AG10803 (cell line): ENCODE data around the gene ETV3L.
A peak's percentile ranks its signal among the peaks of the same experiment; 100 is the strongest.

Source experiments
- DNase-seq: peaks from one replicate; pipeline ENCODE4 v3.0.0; 2010; ENCODE audit warnings: low read depth
- H3K4me3 ChIP-seq: 2 replicates; pipeline ENCODE4 v1.5.1; 2011; ENCODE audit warnings: mild to moderate bottlenecking, low read length, control low read depth
- CTCF ChIP-seq: conservative IDR thresholded peaks from 2 replicates; pipeline ENCODE4 v1.5.1; 2011; ENCODE audit warnings: mild to moderate bottlenecking, low read length, control low read depth, inconsistent platforms

The ETV3L gene

GRCh38 chr1:157112186-157112867, 12.7 kb upstream of the ETV3L start:
- no peak for DNase-seq
- no peak overlapping the region for H3K4me3 ChIP-seq
- TF ChIP-seq CTCF, result no peak

- no peak for TF ChIP-seq CTCF
- H3K4me3 ChIP-seq, result no peak overlapping the region
- DNase-seq, result no peak
Observed at GRCh38 chr1:157111396-157112165, 12.0 kb upstream of the ETV3L start.

- DNase-seq, result no peak
- H3K4me3 ChIP-seq, result no peak overlapping the region
- no peak for TF ChIP-seq CTCF
Observed at GRCh38 chr1:157110686-157111085, 11.1 kb upstream of the ETV3L start.

- DNase-seq, result peak; percentile 15
- no peak for TF ChIP-seq CTCF
- no peak overlapping the region for H3K4me3 ChIP-seq
Observed at GRCh38 chr1:157110003-157110402, 10.4 kb upstream of the ETV3L start.

GRCh38 chr1:157108448-157108847, 8.8 kb upstream of the ETV3L start:
- no peak for TF ChIP-seq CTCF
- DNase-seq, result no peak

GRCh38 chr1:157107702-157108101, 8.1 kb upstream of the ETV3L start:
- no peak for DNase-seq
- no peak overlapping the region for H3K4me3 ChIP-seq
- no peak for TF ChIP-seq CTCF

More at GRCh38 chr1:157108448-157108847, 8.8 kb upstream of the ETV3L start:
- no peak overlapping the region for H3K4me3 ChIP-seq

GRCh38 chr1:157106813-157107189, 7.2 kb upstream of the ETV3L start:
- no peak for DNase-seq
- no peak for TF ChIP-seq CTCF

More at GRCh38 chr1:157106813-157107189, 7.2 kb upstream of the ETV3L start:
- H3K4me3 ChIP-seq, result no peak overlapping the region
